ENCODE data around the gene DARS1.
A peak's percentile ranks its signal among the peaks of the same experiment; 100 is the strongest.
"Not testable (repeated sequence)": the region's sequence is repeated elsewhere in the genome, so short reads cannot be mapped to it uniquely, and the experiment has no call there.

Gene DARS1

DNA sequence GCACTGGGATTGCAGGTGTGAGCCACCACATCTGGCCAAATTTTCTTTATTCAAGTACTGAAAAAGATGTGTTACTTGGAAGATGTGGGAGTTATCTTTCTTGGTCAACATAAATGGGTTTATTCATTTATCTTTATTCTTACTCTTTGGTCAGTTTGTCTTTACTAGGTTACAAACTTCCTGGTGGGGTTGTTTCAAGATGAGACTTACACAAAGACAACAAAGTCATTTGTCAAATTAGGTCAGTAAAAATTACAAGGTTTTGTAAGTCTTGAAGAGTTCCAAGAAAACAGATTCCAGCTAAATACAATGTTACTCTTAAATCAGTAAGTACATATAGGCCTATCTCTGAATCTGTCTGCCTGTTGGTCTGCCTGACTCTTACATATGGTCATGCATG lies 48.9 kb downstream of the DARS1 start:
- DNase-seq, result no peak

GRCh38 chr2:135935914-135936313 lies 49.5 kb downstream of the DARS1 start:
- no peak for DNase-seq

GRCh38 chr2:135931776-135932443 lies 53.5 kb downstream of the DARS1 start:
- no peak for DNase-seq

- DNase-seq, result no peak
Observed at GRCh38 chr2:135926605-135927004, 58.8 kb downstream of the DARS1 start.

DNA sequence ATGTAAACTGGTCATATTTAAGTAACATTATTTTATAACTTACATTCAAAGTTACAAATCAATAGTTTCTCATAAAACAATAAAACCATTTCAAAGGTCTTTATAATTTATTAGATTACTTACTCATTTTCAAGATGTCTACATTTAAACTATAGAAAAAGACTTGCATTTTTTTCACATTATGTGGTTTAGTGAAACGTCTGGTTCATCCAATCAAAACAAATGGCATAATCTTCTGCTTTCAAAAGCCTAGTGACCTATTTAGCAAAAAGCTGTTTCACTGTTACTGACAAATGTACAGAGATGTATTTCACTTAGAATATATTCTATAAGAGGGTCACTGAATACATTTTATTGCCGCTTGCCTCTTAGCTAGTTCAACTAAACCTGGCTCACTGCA lies 59.9 kb downstream of the DARS1 start:
- DNase-seq, result no peak

GRCh38 chr2:135916207-135916606 lies 69.2 kb downstream of the DARS1 start:
- DNase-seq, result no peak

DNA sequence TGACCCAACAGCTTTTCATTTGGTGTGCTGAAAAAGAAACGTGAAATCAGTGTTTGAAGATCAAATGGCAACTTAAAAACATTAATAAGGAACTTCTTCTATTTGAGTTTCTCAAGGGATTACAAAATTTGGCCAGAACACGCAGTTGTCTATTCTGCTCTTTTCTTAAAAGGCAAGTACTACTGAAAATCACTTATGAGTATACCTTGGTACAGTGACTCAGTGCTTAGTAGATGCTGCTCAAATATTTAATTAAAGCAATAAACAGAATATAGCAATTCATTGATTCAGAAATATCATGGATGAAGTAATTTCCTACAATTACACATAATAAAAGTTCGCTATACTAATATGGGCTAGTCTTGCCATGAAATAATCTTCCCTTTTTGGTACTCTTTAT lies 70.9 kb downstream of the DARS1 start:
- no peak for DNase-seq

DNA sequence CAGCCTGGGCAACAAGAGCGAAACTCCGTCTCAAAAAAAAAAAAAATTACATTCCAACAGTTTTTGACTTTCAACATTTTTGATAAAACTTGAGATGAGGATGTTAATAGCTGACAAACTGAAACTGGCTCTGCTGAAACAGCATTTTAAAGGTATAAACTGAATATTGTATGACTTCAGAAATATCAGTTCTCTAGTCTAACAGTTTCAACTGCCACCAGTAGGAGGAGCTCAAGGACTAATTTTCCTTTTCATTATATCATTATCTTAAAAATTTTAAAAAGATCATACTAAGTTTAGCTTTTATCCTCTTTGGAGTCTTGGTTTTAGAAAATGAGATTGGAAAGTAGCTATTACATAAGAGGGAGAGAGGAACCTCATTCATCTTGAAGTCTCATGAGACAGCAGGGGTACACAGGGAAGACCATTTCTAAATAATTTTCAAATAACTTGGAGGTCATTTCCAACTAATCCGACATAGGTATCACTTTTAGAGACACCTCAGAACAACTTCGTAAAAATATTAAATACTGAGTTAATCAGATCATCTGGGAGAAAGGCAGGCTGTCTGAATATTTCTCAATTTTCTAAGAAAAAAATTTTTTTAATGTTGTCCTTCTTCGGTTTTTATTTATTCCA lies 71.6 kb downstream of the DARS1 start:
- no peak for DNase-seq

DNA sequence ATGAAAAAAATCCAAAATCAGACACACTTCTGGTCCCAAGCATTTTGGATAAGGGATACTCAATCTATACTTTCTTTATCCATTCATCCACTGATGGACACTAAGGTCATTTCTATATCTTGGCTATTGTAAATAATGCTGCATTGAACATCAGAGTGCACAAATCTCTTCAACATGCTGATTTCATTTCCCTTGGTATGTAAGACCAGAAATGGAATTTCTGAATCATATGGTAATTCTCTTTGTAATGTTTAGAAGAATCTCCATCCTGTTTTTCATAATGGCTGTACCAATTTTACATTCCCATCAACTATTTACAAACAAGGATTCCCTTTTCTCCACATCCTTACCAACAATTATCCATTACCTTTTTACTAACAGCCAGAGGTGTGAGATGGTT lies 75.5 kb downstream of the DARS1 start:
- no peak for DNase-seq

- DNase-seq, result no peak
Observed at GRCh38 chr2:135905679-135906078, 79.7 kb downstream of the DARS1 start.

DNA sequence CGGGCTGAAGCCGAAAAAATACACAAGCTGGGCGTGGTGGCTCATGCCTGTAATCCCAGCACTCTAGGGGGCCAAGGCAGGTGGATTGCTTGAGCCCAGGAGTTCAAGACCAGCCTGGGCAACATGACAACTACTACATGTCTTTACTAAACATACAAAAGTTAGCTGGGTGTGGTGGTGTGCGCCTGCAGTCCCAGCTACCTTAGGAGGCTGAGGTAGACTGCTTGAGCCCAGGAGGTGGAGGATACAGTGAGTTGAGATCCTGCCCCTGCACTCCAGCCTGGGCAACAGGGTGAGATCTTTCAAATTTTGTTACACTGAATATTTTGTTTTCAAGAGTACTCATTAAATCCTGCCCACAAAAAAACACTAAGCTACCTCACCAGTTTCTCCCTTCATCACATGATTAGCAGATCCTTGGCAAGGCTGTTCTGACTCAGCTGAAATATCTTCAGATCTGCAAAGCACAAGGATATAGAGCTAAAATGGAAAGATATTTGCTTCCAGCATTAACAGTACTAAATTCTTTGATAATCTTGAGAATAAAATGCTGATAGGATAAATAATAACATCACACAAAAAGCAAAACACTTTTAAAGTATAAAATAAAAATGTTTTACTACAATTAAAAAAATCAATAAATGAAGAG lies 81.0 kb downstream of the DARS1 start:
- no peak for DNase-seq

- no peak for DNase-seq
Observed at GRCh38 chr2:135903650-135904049, 81.8 kb downstream of the DARS1 start.

DNA sequence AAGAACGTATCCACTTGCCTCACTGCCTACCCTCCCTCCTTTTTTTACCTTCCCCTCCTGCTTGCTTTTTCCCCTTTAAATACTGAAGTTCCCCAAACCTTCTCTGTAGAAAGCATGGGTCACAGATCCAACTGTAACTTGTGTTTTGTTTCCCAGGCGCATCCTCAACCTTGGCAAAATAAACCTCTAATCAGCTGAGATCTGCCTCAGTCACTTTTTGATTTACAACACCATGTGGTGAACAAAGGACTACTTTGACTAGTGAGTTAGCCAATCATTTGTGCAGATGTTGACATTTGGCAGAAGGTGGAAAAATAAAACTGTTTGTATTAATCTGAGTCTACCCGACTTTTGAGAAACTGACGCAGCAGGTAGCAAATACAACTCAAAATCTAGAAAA lies 85.9 kb downstream of the DARS1 start:
- no peak for DNase-seq

GRCh38 chr2:135898234-135898786 lies 87.1 kb downstream of the DARS1 start:
- DNase-seq, result no peak

DNA sequence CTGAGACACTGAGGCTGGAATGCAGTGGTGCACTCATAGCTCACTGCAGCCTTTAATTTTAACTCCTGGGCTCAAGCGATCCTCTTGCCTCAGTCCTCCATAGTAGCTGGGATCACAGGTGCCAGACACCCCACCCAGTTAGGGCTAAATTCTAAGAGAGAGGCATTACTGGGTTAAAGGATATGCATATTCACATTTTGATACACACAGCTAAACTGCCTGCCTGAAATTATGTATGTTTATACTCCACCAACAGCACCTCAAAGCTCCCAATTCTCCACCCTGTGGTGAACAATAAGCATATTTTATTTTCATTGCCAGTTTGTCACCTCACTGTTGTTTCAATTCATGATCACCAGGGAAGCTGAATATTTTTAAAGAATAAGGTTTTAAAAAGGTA lies 90.5 kb downstream of the DARS1 start:
- DNase-seq, result no peak

DNA sequence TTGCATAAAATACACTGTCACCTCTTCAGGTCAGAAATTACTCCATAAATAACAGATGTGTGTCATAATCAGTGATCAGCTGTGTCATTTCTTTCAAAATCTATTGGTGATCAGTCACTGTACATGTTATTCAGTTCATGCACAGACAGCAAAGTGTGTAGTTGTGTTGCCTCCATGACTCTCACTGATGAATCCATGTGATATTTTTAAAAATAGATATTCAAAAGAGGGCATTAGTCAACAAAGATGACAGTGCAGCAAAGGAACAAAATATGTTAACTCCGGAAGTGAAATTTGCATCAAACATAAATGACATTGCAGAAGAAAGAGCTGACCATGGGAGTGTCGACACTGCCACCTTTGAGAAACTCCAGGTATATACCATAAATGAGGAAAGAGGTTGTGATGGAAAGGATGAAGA lies 92.0 kb downstream of the DARS1 start:
- no peak for DNase-seq

- no peak for DNase-seq
Observed at GRCh38 chr2:135890835-135891234, 94.6 kb downstream of the DARS1 start.

DNA sequence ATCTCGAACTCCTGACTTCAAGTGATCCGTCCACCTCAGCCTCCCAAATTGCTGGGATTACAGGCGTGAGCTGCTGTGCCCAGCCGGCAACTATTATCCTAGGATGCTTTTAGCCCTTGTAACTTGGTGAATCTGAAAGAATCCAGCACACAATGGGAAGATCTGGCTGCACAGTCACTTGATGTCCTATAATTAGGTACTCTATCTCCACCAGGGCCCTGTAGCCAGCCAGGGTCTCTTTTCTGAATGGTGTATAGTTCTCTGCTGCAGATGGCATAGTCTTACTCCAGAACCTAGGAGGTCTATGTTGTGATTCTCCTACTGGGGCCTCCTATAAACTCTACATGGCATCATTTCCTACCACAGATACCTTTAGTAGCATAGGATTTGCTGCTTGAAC lies 95.3 kb downstream of the DARS1 start:
- DNase-seq, result no peak

DNA sequence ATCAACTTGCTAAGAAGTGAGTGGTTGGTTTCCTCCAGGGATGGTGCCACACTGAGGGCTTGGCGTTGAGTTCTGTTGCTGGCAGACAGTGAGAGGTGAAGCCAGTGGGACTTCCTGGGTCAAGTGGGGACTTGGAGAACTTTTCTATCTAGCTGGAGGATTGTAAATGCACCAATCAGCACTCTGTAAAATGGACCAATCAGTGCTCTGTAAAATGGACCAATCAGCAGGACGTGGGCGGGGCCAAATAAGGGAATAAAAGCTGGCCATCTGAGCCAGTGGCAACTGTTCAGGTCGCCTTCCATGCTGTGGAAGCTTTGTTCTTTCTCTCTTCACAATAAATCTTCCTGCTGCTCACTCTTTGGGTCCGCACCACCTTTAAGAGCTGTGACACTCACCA lies 96.8 kb downstream of the DARS1 start:
- DNase-seq, result not testable (repeated sequence)

DNA sequence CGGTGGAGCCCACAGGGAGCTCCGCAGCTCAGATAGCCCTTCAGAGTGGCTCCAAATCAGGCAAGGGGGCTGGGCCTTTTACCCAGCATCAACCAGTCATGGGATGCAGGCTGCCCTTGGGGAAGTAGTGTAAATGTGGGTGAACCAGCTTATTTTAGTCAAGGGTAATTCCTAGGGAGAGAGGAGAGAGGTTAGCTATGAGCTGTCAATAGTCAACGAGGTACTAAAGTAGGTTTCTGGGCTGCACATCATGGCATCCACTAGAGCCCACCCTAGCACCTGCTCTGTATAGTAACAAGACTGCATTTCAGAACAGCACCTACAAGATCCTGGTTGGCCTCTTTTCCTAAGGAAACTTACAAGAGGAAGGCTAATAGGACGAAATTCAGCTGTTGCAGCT lies 99.7 kb downstream of the DARS1 start:
- no peak for DNase-seq

GRCh38 chr2:135882415-135882814 lies 103.0 kb downstream of the DARS1 start:
- DNase-seq, result no peak

DNA sequence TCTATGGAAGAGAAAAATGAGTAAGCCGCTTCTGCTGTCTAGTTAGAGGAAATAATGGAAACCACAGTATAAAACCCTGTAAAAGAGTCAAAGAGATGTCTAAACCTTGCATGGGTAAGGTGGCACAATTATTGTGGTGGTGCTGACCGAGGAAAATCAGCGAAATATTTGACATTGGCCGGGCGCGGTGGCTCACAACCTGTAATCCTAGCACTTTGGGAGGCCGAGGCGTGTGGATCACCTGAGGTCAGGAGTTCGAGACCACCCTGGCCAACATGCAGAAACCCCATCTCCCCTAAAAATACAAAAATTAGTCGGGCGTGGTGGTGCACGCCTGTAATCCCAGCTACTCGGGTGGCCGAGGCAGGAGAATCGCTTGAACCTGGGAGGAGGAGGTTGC lies 108.7 kb downstream of the DARS1 start:
- not testable (repeated sequence) for DNase-seq

DNA sequence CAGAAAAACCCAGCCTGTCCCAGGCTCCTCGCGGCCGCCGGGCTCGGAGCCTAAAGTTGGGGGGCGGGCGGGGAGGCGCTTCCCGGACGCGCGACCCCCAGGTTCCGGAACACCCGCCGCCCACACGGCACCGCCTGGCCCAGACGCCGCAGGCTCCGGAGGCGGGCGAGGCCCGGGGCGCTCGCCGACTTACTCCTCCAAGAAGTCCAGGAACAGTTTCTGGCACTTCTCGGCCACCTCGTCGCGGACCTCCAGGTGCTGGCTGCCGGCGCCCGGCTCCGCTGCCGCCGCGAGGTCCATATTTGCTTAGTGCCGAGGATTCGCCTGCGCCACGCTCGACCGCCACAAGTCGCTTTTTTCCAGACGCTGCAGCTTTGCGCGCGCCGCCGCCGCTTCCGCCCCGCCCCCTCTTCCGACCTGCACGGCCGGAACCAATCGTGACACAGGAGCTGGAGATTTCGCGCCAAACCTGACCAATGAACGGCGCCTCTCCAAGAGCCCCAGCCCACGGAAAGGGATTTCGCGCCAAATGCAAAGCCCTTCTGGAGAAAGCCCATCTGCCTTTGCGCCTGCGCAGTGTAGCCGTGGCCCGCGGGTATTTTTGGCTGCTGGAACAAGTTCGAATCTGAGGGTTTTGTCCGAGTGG lies 109.2 kb downstream of the DARS1 start, which contains the start of gene MCM6:
MCM6 (minus strand) TSS at position 378 of the 646 bp plus-strand sequence; CDS start at position 300, 78 bp downstream.
- peak; percentile 80 for DNase-seq

All from SHP77 treated with DMSO at 0.1 percent for 48 hours (cell line).